Sigmoid colon (tissue), 7 donors: ENCODE measurements around the gene PSMD13. TPM values are rescaled to one million over a fixed set of nuclear protein-coding genes. Genes with fewer than 3 reads are reported as not detected.
"Not testable (repeated sequence)": the region's sequence is repeated elsewhere in the genome, so short reads cannot be mapped to it uniquely, and the experiment has no call there.

Experiments used
- DNase-seq: peaks from one replicate; pipeline ENCODE4 v3.0.0-alpha.2; 2019
- H3K27ac ChIP-seq, 4 donors: fragments of 200-600 bp; sonication (generic); one replicate each; pipeline ENCODE4 v1.5.1; 2016 to 2019; ENCODE audit warnings: mild to moderate bottlenecking in 1 of 4
- H3K27me3 ChIP-seq, 3 donors: fragments of 200-600 bp; sonication (generic); one replicate each; pipeline ENCODE4 v1.5.1; 2019; ENCODE audit warnings: mild to moderate bottlenecking in 1 of 3
- H3K36me3 ChIP-seq, 4 donors: fragments of 200-600 bp; sonication (generic); one replicate each; pipeline ENCODE4 v1.5.1; 2016 to 2019
- H3K4me1 ChIP-seq, 4 donors: fragments of 200-600 bp; sonication (generic); one replicate each; pipeline ENCODE4 v1.5.1; 2017 to 2019
- H3K4me3 ChIP-seq, 4 donors: fragments of 200-600 bp; sonication (generic); one replicate each; pipeline ENCODE4 v1.5.1; 2017 to 2019; ENCODE audit warnings: mild to moderate bottlenecking in 2 of 4, moderate library complexity in 1 of 4
- H3K9me3 ChIP-seq, 4 donors: fragments of 200-600 bp in 3 of 4; sonication (generic) in 3 of 4; one replicate each; pipeline versions ENCODE4 v1.5.1 to v1.6.1; 2013 to 2019
- EP300 ChIP-seq, 4 donors: sonication (generic); formaldehyde crosslinking; IDR thresholded peaks; one replicate each; pipeline ENCODE4 v1.6.1; 2017; ENCODE audit warnings: antibody characterized with exemption in 4 of 4
- POLR2A ChIP-seq, 2 donors: fragments of 450-650 bp; IDR thresholded peaks; one replicate each; pipeline ENCODE4 v1.6.1; 2016; ENCODE audit warnings: antibody characterized with exemption in 2 of 2, mild to moderate bottlenecking in 2 of 2, moderate library complexity in 2 of 2
- POLR2AphosphoS5 ChIP-seq, 4 donors: sonication (generic); formaldehyde crosslinking; IDR thresholded peaks; one replicate each; pipeline ENCODE4 v1.6.1; 2017; ENCODE audit warnings: antibody characterized with exemption in 4 of 4
- WGBS, 2 donors: extraction: QIAGEN DNeasy Blood & Tissue Kit; methylation state at CpG; one replicate each; pipeline ENCODE4 v1.1.7; 2013; 5-methylcytosine and 5-hydroxymethylcytosine counted together
- intact Hi-C: fragments of 100-400 bp; cut with DNase I; formaldehyde crosslinking; loops from one replicate; pipeline ENCODE4 v1.15.1; 2023
- polyA plus RNA-seq, 3 donors: library from polyadenylated mRNA; stranded (reverse); fragments of 200-250 nt; gene quantifications; one replicate each; pipeline ENCODE4 v1.2.3, GENCODE V29; 2013
- total RNA-seq, 4 donors: library from RNA; depleted of rRNA; stranded (reverse); fragments of >200 nt; gene quantifications; one replicate each; pipeline ENCODE4 v1.1.0, GENCODE V29; 2016
- TF ChIP-seq, protein P1 (sequence below), 4 experiments: fragments of 450-650 bp in 3 of 4; fragments of 200-600 bp in 1 of 4; IDR thresholded peaks; one replicate each; pipeline ENCODE4 v1.5.1; 2016 to 2019; ENCODE audit warnings: antibody characterized with exemption in 4 of 4, mild to moderate bottlenecking in 3 of 4, moderate library complexity in 2 of 4
- donor health status: healthy with polysubstance abuse.
- donor health status: Bipolar disorder and iron deficiency.
- donor health status: healthy.

Gene PSMD13
- total and polyA plus RNA-seq, 7 donors, result 86.2 to 180 (median 111) TPM

DNA sequence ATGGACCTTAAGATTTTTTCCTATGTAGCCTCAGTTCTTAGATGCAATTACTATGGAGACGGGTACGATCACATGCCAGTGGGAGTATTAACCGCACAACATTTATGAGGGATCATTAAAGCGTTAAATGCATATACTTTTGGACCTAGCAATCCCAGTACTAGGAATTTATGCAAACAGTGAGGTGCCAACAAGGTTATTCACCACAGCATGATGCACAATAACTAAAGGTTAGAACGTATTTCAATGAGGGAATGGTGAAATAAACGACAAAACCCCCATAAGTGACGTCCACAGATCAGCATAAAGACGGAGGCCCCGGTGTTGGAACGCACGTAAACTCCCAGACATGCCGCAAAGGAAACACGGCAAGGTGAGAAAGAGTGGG, 1.2 kb upstream of the PSMD13 start:
- 1 to 5% methylated on average over 13 of the region's 13 CpGs for WGBS, 2 donors
- Histone ChIP-seq H3K36me3 (peaks cover 0 to 30% (median 0%) of the 10 kb centered on the region in 4 donors), H3K4me3 (peak overlapping the region; percentile 83 to 96 (median 87)), H3K4me1 (peaks cover 0 to 30% (median 25%) of the 10 kb centered on the region in 4 donors), H3K27me3 (no peaks in the 10 kb centered on the region), H3K9me3 (no peaks in the 10 kb centered on the region), H3K27ac (peak overlapping the region; percentile 94 to 99 (median 95))
- peak; percentile 2 for DNase-seq
- TF ChIP-seq EP300 (IDR thresholded peaks at IDR 0.05), result no peak
- no peak for TF ChIP-seq POLR2A (IDR thresholded peaks at IDR 0.05)
- no peak for TF ChIP-seq POLR2AphosphoS5 (IDR thresholded peaks at IDR 0.05)
- TF ChIP-seq, protein P1, sequence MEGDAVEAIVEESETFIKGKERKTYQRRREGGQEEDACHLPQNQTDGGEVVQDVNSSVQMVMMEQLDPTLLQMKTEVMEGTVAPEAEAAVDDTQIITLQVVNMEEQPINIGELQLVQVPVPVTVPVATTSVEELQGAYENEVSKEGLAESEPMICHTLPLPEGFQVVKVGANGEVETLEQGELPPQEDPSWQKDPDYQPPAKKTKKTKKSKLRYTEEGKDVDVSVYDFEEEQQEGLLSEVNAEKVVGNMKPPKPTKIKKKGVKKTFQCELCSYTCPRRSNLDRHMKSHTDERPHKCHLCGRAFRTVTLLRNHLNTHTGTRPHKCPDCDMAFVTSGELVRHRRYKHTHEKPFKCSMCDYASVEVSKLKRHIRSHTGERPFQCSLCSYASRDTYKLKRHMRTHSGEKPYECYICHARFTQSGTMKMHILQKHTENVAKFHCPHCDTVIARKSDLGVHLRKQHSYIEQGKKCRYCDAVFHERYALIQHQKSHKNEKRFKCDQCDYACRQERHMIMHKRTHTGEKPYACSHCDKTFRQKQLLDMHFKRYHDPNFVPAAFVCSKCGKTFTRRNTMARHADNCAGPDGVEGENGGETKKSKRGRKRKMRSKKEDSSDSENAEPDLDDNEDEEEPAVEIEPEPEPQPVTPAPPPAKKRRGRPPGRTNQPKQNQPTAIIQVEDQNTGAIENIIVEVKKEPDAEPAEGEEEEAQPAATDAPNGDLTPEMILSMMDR (IDR thresholded peaks at IDR 0.05), result no peak
- intact Hi-C loops, result loop anchor here (5.0 to 10.0 kb wide), 2 partner anchors 72 to 299 kb away; partner anchors contain the start of genes HRAS, IFITM2 and LRRC56

DNA sequence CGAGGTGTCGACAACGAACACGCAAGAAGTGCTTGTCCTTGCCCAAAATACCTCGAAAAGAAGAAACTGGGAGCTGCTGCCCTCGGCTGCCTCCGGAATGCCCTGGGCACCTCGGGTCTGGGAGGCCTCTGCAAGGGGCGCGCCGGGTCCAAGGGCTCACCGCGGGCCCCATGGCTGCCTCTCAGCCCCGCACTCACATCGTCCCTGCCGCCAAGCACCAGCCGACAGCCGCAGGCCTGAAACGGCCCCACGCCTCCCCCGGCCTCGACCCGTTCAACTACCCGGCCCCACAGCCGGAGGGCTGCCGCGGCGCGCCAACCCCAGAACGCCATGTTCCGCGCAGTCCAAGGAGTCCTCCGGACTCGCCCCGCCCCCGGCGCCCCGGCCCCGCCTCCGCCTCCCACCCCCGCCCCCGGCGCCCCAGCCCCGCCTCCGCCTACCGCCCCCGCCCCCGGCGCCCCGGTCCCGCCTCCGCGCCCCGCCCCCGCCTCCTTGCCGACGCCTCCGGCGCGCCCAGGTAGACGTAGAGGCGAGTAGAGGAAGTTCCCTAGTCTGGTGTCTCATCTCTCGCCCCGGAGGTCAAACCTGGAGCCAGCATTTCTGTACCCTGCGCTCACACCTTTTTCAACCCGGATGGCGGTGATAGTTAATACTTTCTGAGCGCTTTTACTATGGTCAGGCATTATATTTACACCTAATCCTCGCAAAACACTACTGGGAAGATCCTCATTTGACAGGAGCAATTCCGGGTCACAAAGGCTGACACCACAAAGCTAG, 591 bp upstream of the PSMD13 start, which contains the start of gene SIRT3:
TSS of gene SIRT3 (minus strand) at position 346 of the 777 bp plus-strand sequence. CDS start at position 332, 14 bp downstream.
- Histone ChIP-seq H3K4me1 (peaks cover 0 to 30% (median 25%) of the 10 kb centered on the region in 4 donors), H3K27ac (peak within 1 kb of the TSS; percentile 94 to 99 (median 95)), H3K36me3 (peaks cover 0 to 33% (median 2%) of the 10 kb centered on the region in 4 donors), H3K9me3 (no peaks in the 10 kb centered on the region), H3K4me3 (peak within 1 kb of the TSS; percentile 83 to 96 (median 87)), H3K27me3 (no peaks in the 10 kb centered on the region)
- DNase-seq, result peak; percentile 92
- WGBS, 2 donors, result 1% methylated on average over 70 of the region's 70 CpGs
- intact Hi-C loops, result loop anchor here (1.0 to 10.0 kb wide), 4 partner anchors 29 to 299 kb away; partner anchors contain the start of genes BET1L, HRAS, IFITM2 and LRRC56
- TF ChIP-seq POLR2A (IDR thresholded peaks at IDR 0.05) (peak in 1 of 2 donors; percentile 32), POLR2AphosphoS5 (IDR thresholded peaks at IDR 0.05) (peak; percentile 9 to 80 (median 56)), EP300 (IDR thresholded peaks at IDR 0.05) (no peak)
- TF ChIP-seq, protein P1 (IDR thresholded peaks at IDR 0.05), result peak in 2 of 4 experiments; percentile 37 to 41

DNA sequence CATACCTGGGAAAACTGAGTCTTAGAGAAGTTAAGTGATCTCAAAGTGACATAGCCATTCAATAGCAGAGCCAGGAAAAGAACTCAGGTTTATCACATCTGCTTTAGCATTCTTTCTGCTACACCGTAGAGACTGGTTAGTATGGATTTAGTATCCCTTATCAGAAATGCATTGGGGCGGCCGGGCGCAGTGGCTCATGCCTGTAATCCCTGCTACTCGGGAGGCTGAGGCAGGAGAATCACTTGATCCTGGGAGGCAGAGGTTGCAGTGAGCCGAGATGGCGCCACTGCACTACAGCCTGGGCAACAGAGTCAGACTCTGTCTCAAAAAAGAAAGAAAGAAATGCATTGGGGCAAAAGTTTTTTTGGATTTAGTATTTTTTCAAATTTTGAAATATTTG, 1.6 kb downstream of the PSMD13 start:
- DNase-seq, result peak; percentile 47
- intact Hi-C loops, result loop anchor here (5.0 to 10.0 kb wide), 2 partner anchors 69 to 296 kb away; partner anchors contain the start of genes HRAS, IFITM2 and LRRC56
- 90 to 91% methylated on average over 7 of the region's 7 CpGs for WGBS, 2 donors
- H3K36me3 ChIP-seq, result peaks cover 0 to 45% (median 3%) of the 10 kb centered on the region in 4 donors
- not testable (repeated sequence) for H3K27me3 ChIP-seq, H3K27ac ChIP-seq, H3K9me3 ChIP-seq, H3K4me3 ChIP-seq
- peaks cover 0 to 30% (median 25%) of the 10 kb centered on the region in 4 donors for H3K4me1 ChIP-seq

DNA sequence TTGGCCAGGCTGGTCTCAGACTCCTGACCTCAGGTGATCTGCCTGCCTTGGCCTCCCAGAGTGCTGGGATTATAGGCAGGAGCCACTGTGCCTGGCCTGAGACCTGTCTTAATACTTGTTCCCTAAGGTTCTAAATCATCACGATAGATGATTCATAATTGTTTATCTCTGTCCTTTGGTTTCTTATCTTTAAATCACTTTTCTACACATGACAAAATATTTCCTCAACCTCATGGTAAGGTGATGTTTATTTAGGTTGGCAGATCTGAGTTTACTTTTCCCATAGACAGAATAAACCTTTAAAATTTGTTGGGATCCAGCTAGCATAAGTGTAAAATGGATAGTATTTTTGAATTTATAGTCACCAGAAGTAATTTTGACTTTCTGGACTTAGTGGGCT, 3.5 kb downstream of the PSMD13 start:
- peaks cover 18 to 64% (median 18%) of the 10 kb centered on the region in 4 donors for H3K36me3 ChIP-seq
- H3K4me1 ChIP-seq, result peaks cover 0 to 22% (median 19%) of the 10 kb centered on the region in 4 donors
- peak; percentile 27 for DNase-seq
- no peak overlapping the region for H3K27ac ChIP-seq
- TF ChIP-seq, protein P1 (IDR thresholded peaks at IDR 0.05), result no peak
- no peak for TF ChIP-seq EP300 (IDR thresholded peaks at IDR 0.05)
- no peaks in the 10 kb centered on the region for H3K27me3 ChIP-seq
- H3K4me3 ChIP-seq, result no peak overlapping the region
- intact Hi-C loops, result no loop called here
- WGBS, 2 donors, result 57 to 72% methylated on average over 1 of the region's 1 CpG
- H3K9me3 ChIP-seq, result no peaks in the 10 kb centered on the region

DNA sequence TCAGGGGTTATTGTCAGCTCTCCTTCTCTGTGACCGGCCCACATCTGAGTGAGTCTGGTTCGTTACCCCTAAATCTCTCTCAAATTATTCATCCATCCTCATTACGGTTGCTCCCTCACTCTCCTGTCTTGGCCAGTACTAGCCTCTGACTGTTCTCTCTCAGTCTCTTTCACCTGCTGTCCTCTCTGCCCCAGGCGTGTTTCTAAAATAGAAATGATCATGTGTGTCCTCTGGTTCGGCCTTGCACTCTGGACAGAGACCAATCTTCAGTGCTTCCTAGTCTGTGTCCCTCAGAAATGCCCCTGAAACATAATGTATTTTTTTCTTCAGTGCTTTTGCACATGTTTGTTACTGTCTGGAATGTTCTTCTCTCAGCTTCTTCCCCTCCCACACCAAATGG, 4.9 kb downstream of the PSMD13 start:
- no peaks in the 10 kb centered on the region for H3K27me3 ChIP-seq
- no peak overlapping the region for H3K4me3 ChIP-seq
- intact Hi-C loops, result no loop called here
- no peak for TF ChIP-seq POLR2AphosphoS5 (IDR thresholded peaks at IDR 0.05)
- peaks cover 0 to 18% (median 14%) of the 10 kb centered on the region in 4 donors for H3K4me1 ChIP-seq
- no peak overlapping the region for H3K27ac ChIP-seq
- WGBS, 2 donors, result 95 to 96% methylated on average over 5 of the region's 5 CpGs
- peaks cover 25 to 77% (median 29%) of the 10 kb centered on the region in 4 donors for H3K36me3 ChIP-seq
- DNase-seq, result peak; percentile 32
- H3K9me3 ChIP-seq, result no peaks in the 10 kb centered on the region
